ENCODE data around the gene SIGLEC1.

The SIGLEC1 gene

DNA sequence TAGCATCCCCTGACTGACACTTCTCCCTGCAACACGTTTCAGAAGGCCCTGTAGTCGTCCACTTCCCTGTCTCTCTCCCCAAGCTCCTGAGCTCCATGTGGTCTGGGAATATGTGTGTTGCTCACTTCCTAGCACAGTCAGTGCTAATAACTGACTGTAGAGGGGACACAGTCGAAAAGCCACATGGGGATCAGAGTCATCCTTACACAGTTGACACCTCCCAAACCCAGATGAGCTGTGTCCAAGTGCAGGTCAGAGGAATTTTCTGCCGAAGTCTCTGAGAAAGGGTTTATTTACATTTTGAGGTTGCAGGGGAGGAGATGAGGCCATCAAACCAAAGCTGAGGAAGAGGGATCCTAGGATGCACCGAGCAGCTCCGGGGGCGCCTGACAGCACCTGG is 27.1 kb downstream of the SIGLEC1 start:
- no peak overlapping the region for H3K4me3 ChIP-seq (ENCODE audit: low read depth, low read length)
- DNase-seq (ENCODE audit: low read depth, low spot score) = no peak
- TF ChIP-seq, protein P1, sequence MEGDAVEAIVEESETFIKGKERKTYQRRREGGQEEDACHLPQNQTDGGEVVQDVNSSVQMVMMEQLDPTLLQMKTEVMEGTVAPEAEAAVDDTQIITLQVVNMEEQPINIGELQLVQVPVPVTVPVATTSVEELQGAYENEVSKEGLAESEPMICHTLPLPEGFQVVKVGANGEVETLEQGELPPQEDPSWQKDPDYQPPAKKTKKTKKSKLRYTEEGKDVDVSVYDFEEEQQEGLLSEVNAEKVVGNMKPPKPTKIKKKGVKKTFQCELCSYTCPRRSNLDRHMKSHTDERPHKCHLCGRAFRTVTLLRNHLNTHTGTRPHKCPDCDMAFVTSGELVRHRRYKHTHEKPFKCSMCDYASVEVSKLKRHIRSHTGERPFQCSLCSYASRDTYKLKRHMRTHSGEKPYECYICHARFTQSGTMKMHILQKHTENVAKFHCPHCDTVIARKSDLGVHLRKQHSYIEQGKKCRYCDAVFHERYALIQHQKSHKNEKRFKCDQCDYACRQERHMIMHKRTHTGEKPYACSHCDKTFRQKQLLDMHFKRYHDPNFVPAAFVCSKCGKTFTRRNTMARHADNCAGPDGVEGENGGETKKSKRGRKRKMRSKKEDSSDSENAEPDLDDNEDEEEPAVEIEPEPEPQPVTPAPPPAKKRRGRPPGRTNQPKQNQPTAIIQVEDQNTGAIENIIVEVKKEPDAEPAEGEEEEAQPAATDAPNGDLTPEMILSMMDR (IDR thresholded peaks at IDR 0.05; ENCODE audit: low read depth, low read length) = no peak
- in situ Hi-C loops (cut with HindIII; ENCODE audit: low sequenced_read_pairs) = no loop called here

GRCh38 chr20:3681931-3682781 is 30.2 kb downstream of the SIGLEC1 start, which contains the start of gene ADAM33:
TSS of gene ADAM33 (minus strand) at chr20:3682010. CDS start at chr20:3682004, 6 bp downstream.
- no peak for DNase-seq (ENCODE audit: low read depth, low spot score)
- TF ChIP-seq, protein P1 (IDR thresholded peaks at IDR 0.05; ENCODE audit: low read depth, low read length) = no peak
- peak within 1 kb of the TSS; percentile 44 for H3K4me3 ChIP-seq (ENCODE audit: low read depth, low read length)
- in situ Hi-C loops (cut with HindIII; ENCODE audit: low sequenced_read_pairs) = no loop called here

DNA sequence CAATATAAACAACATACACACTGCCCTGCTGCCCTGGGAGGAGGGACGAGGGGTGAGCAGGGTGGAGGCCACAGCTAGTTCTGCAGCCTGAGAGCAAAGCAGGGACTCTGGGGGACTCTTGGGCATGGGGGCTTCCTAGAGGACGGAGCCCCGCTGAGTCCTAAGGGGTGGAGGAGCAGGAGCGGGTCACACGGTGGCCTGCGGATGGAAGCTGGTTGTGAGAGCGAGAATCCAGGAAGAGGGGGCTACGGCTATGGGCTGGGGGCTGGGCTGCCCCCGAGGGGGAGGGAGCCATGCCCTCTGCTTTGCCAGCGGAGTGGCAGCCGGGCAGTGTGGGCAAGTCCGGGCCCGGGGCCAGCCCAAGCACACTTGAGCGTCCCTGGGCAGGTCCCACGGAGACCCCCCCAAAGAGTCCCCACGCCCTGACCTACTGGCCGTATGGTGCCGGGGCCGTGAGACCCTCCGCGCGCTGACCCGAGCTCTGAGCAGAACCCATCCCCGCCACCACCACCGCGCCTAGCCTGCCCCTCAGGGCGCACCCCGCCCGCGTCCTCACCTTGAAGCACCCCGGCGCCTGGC is 31.0 kb downstream of the SIGLEC1 start:
- peak overlapping the region; percentile 44 for H3K4me3 ChIP-seq (ENCODE audit: low read depth, low read length)
- DNase-seq (ENCODE audit: low read depth, low spot score) = no peak
- in situ Hi-C loops (cut with HindIII; ENCODE audit: low sequenced_read_pairs) = no loop called here
- TF ChIP-seq, protein P1 (IDR thresholded peaks at IDR 0.05; ENCODE audit: low read depth, low read length) = no peak

DNA sequence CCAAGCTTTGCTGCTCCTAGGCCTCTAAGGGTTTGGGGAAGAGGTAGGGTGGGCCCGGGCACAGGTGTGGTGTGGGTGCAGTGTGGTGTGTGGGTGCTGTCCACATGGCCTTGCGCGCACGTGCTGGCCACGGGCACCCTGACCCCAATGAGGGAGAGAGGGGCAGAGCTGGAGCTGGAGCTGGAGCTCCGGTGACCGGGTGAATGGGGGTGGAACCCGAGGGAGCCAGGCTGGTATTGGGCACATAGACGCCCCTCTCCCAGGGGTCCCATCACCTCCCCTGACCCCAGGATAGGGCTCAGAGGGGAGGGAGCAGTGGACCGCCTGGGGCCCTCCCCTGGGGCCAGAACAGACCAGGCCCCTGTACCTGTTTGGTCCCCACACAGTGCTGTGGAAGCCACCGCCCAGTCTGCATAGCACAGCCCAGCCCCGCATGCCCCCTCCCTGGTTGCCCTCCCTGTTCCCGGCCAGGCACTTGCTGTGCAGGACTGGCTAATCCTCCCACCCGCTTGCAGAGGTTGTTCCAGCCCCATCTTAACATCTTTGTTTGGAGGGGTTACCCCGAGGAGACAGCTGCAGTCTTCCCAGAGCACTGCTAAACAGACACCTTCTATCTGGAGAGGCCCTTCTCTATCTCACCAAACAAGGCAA is 31.6 kb downstream of the SIGLEC1 start:
- TF ChIP-seq, protein P1 (IDR thresholded peaks at IDR 0.05; ENCODE audit: low read depth, low read length) = no peak

DNA sequence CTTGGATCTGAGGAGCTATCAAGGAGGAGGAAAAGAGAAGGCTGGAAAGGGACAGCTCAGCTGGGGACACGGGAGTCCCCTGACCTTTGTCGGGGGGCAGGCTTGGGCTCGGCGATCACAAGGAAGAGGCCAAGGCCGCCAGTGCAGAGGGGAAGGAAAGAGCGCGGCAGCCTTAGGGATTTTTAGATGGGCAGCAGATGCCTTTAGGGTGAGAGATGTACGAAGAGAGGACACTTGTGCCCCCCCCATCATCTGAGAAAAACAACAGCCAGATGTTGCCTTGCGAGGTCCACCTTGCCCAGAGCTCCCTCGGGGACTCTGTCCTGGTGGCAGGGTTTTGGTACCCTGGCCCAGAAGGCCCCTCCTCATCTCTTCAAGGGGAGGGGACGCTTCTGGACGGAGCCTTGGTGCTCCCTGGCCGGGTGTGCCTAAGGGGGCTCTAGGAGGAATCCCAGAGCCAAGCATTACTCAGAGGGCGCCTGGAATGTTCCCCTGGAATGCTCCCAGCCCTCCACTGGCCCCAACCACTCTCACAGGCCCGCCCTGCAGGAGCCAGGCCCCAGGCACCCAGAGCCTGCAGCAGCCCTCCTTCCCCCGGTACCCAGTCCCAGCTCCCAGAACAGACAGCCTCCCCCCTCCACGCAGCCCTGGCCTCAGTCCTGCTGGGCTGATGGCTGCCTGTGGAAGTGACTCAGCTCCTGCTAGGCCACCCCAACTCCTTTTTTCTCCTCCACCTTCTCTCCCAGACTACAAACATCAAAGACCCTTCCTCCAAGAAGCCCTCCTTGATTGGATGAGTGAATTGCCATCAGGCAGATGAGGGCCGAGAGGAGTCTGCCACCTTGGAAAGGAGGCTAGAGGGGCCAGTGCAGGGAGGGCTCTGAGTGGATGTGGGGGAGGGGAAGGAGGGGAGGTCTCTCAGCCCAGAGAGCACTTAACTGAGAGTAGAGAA is 32.4 kb downstream of the SIGLEC1 start:
- in situ Hi-C loops (cut with HindIII; ENCODE audit: low sequenced_read_pairs) = no loop called here
- TF ChIP-seq, protein P1 (IDR thresholded peaks at IDR 0.05; ENCODE audit: low read depth, low read length) = no peak
- peak; percentile 78 for DNase-seq (ENCODE audit: low read depth, low spot score)
- H3K4me3 ChIP-seq (ENCODE audit: low read depth, low read length) = peak overlapping the region; percentile 44

More for the DNA sequence above, 31.6 kb downstream of the SIGLEC1 start:
- in situ Hi-C loops (cut with HindIII; ENCODE audit: low sequenced_read_pairs) = no loop called here
- peak overlapping the region; percentile 44 for H3K4me3 ChIP-seq (ENCODE audit: low read depth, low read length)
- DNase-seq (ENCODE audit: low read depth, low spot score) = no peak

Data from astrocyte of the spinal cord (primary cell).